Measurements from ENCODE around the gene HDAC9.

DNA sequence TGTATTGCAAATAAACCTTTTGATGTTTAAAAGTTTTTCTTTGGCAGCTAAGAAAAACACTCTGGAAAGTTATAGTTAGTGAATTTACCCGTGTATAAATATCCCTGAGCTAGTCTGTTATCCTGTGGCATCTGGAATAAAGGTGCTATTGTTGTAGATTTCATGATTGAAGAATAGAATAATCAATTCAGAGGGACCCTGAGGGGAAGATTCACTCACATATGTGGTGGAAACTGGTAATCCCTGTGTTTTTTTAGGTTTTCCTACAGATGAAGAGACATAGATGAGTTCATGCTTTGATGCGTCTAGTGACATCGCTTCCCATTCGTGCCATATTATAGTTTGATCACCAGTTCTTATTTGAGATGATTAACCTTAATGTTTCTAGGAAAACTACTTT lies 457.3 kb downstream of the HDAC9 start:
- TF ChIP-seq, protein P1, sequence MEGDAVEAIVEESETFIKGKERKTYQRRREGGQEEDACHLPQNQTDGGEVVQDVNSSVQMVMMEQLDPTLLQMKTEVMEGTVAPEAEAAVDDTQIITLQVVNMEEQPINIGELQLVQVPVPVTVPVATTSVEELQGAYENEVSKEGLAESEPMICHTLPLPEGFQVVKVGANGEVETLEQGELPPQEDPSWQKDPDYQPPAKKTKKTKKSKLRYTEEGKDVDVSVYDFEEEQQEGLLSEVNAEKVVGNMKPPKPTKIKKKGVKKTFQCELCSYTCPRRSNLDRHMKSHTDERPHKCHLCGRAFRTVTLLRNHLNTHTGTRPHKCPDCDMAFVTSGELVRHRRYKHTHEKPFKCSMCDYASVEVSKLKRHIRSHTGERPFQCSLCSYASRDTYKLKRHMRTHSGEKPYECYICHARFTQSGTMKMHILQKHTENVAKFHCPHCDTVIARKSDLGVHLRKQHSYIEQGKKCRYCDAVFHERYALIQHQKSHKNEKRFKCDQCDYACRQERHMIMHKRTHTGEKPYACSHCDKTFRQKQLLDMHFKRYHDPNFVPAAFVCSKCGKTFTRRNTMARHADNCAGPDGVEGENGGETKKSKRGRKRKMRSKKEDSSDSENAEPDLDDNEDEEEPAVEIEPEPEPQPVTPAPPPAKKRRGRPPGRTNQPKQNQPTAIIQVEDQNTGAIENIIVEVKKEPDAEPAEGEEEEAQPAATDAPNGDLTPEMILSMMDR (IDR thresholded peaks at IDR 0.05; ENCODE audit: borderline replicate concordance, extremely low read depth, low read length, poor library complexity, severe bottlenecking) = no peak
- TF ChIP-seq EZH2 (IDR thresholded peaks at IDR 0.05; ENCODE audit: borderline replicate concordance, low read depth, low read length, severe bottlenecking) = no peak

Data from DND-41 (cell line).